Right lobe of liver (tissue), 6 donors: ENCODE measurements around the gene EPB41. TPM values are rescaled to one million over a fixed set of nuclear protein-coding genes. Genes with fewer than 3 reads are reported as not detected.
"Not testable (repeated sequence)": the region's sequence is repeated elsewhere in the genome, so short reads cannot be mapped to it uniquely, and the experiment has no call there.

Experiments
- ATAC-seq, 4 donors: fragments of 200-7000 bp; cut with Tn5 transposase; one replicate each; pipeline ENCODE4 v1.9.1; 2020; ENCODE audit warnings: mild to moderate bottlenecking in 4 of 4, moderate library complexity in 4 of 4
- DNase-seq, 3 donors: peaks; one replicate each; pipeline ENCODE4 v3.0.0-alpha.2; 2020
- H3K27ac ChIP-seq, 3 donors: fragments of 200-600 bp; one replicate each; pipeline ENCODE4 v1.8.0; 2022
- H3K27me3 ChIP-seq, 2 donors: fragments of 200-600 bp; one replicate each; pipeline ENCODE4 v1.8.0; 2022
- H3K36me3 ChIP-seq, 4 donors: fragments of 200-600 bp; sonication (generic) in 1 of 4; one replicate each; pipeline versions ENCODE4 v1.5.1 to v1.8.0; 2017 to 2022; ENCODE audit warnings: control low read depth in 1 of 4
- H3K4me1 ChIP-seq, 4 donors: fragments of 200-600 bp; sonication (generic) in 1 of 4; one replicate each; pipeline versions ENCODE4 v1.5.1 to v1.8.0; 2017 to 2022; ENCODE audit warnings: control low read depth in 1 of 4
- H3K4me3 ChIP-seq, 3 donors: fragments of 200-600 bp; one replicate each; pipeline ENCODE4 v1.8.0; 2022
- H3K9me3 ChIP-seq, 4 donors: fragments of 200-600 bp; sonication (generic) in 1 of 4; one replicate each; pipeline versions ENCODE4 v1.5.1 to v1.8.0; 2017 to 2022; ENCODE audit warnings: control low read depth in 1 of 4
- CTCF ChIP-seq, 4 donors: fragments of 200-600 bp in 3 of 4; fragments of 450-650 bp in 1 of 4; IDR thresholded peaks; one replicate each; pipeline versions ENCODE4 v1.5.1 to v1.8.0; 2016 to 2022; ENCODE audit warnings: antibody characterized with exemption in 4 of 4, mild to moderate bottlenecking in 2 of 4
- POLR2A ChIP-seq: fragments of 450-650 bp; IDR thresholded peaks from one replicate; pipeline ENCODE4 v1.6.1; 2017; ENCODE audit warnings: antibody characterized with exemption, mild to moderate bottlenecking
- WGBS: methylation state at CpG from one replicate; pipeline ENCODE4 v1.1.6; 2018; ENCODE audit warnings: low coverage, low lambda C conversion rate; ENCODE audit not compliant: insufficient coverage; ENCODE audit errors: missing lambda C conversion rate; 5-methylcytosine and 5-hydroxymethylcytosine counted together
- intact Hi-C, 2 donors: fragments of 100-400 bp; cut with DNase I; formaldehyde crosslinking; loops; one replicate each; pipeline versions ENCODE4 v1.11.2 to v1.14.1; 2022
- total RNA-seq, 6 experiments: library from RNA; depleted of rRNA in 2 of 6; stranded (reverse); fragments of >200 nt in 2 of 6; fragmentation: NEBNext Ultra II Directional in 3 of 6; extraction: Animal tissue kit (Norgen Biotek cat#: 25700) in 3 of 6; gene quantifications; one replicate each; pipeline versions ENCODE4 v1.1.0 to v1.2.4, GENCODE V29; 2016 to 2023
- donor health status: DM: no; HTN: yes; CAD: no.
- donor health status: DM: no; HTN: no; CAD: no.
- donor health status: DM: no; HTN: no; CAD: no.
- donor health status: DM: no; HTN: yes; CAD: no.
- donor health status: DM: no; HTN: yes; CAD: no.

EPB41 gene
- total RNA-seq, 6 experiments from 2014 or later: 35.3 to 58.7 (median 49.2) TPM

- Histone ChIP-seq H3K27ac (no peak overlapping the region), H3K36me3 (peaks cover 0 to 24% (median 10%) of the 10 kb centered on the region in 4 donors), H3K9me3 (no peaks in the 10 kb centered on the region), H3K4me3 (no peak overlapping the region), H3K4me1 (no peaks in the 10 kb centered on the region), H3K27me3 (no peaks in the 10 kb centered on the region)
- DNase-seq (no peak), ATAC-seq (peak; percentile 66 to 81 (median 74))
- TF ChIP-seq POLR2A (no peak), CTCF (IDR thresholded peaks at IDR 0.05) (peak; percentile 60 to 77 (median 64))
- intact Hi-C loops: no loop called here
- 56% methylated on average over 1 of the region's 1 CpG for WGBS
Observed at GRCh38 chr1:29033829-29034466, 119.6 kb downstream of the EPB41 start.

- no peak for DNase-seq
- 82% methylated on average over 6 of the region's 6 CpGs for WGBS
- no peak overlapping the region for H3K4me3 ChIP-seq
- ATAC-seq: no peak
- no peaks in the 10 kb centered on the region for H3K27me3 ChIP-seq
- TF ChIP-seq POLR2A: no peak
- TF ChIP-seq CTCF (IDR thresholded peaks at IDR 0.05): no peak
- no peak overlapping the region for H3K27ac ChIP-seq
- peaks cover 0 to 29% (median 4%) of the 10 kb centered on the region in 4 donors for H3K36me3 ChIP-seq
- no peaks in the 10 kb centered on the region for H3K4me1 ChIP-seq
- no peaks in the 10 kb centered on the region for H3K9me3 ChIP-seq
- intact Hi-C loops: no loop called here
Observed at GRCh38 chr1:29043274-29043965, 129.1 kb downstream of the EPB41 start.

- intact Hi-C loops: no loop called here
- H3K4me3 ChIP-seq: no peak overlapping the region
- H3K27ac ChIP-seq: no peak overlapping the region
- DNase-seq (no peak), ATAC-seq (no peak)
- no peaks in the 10 kb centered on the region for H3K9me3 ChIP-seq
- H3K36me3 ChIP-seq: peaks cover 4 to 29% (median 5%) of the 10 kb centered on the region in 4 donors
- no peaks in the 10 kb centered on the region for H3K27me3 ChIP-seq
- no peaks in the 10 kb centered on the region for H3K4me1 ChIP-seq
- TF ChIP-seq POLR2A (no peak), CTCF (IDR thresholded peaks at IDR 0.05) (no peak)
Observed at GRCh38 chr1:29044010-29044409, 129.6 kb downstream of the EPB41 start.

GRCh38 chr1:29045663-29046062 lies 131.3 kb downstream of the EPB41 start:
- H3K4me3 ChIP-seq, H3K9me3 ChIP-seq, H3K27me3 ChIP-seq, H3K27ac ChIP-seq, DNase-seq, intact Hi-C loops, ATAC-seq, H3K4me1 ChIP-seq: not testable (repeated sequence)
- H3K36me3 ChIP-seq: peaks cover 0 to 13% (median 3%) of the 10 kb centered on the region in 4 donors
- 100% methylated on average over 1 of the region's 1 CpG for WGBS

GRCh38 chr1:29047142-29047541 lies 132.8 kb downstream of the EPB41 start:
- ATAC-seq (no peak), DNase-seq (no peak)
- no peak overlapping the region for H3K4me3 ChIP-seq
- TF ChIP-seq CTCF (IDR thresholded peaks at IDR 0.05): no peak
- TF ChIP-seq POLR2A: no peak
- WGBS: 84% methylated on average over 5 of the region's 5 CpGs
- intact Hi-C loops: no loop called here
- H3K27me3 ChIP-seq: no peaks in the 10 kb centered on the region
- no peak overlapping the region for H3K27ac ChIP-seq
- peaks cover 0 to 8% (median 3%) of the 10 kb centered on the region in 4 donors for H3K36me3 ChIP-seq
- H3K4me1 ChIP-seq: no peaks in the 10 kb centered on the region
- no peaks in the 10 kb centered on the region for H3K9me3 ChIP-seq
